HEK293 (cell line): ENCODE results near the gene PSMB11.

Experiments
- CTCF ChIA-PET: fragments of 350-600 bp; formaldehyde crosslinking; extraction: SDS; loops from one replicate; lab custom pipeline; 2021; ENCODE audit warnings: antibody characterized with exemption; lab: Yijun Ruan, JAX
- POLR2A ChIA-PET: fragments of 300-600 bp; formaldehyde crosslinking; extraction: SDS; loops from one replicate; lab custom pipeline; 2020; ENCODE audit warnings: antibody characterized with exemption, inconsistent platforms; lab: Yijun Ruan, JAX
- H3K27ac ChIP-seq: fragments of 200-500 bp; sonication (Bioruptor generic); 2 replicates; pipeline ENCODE4 v1.5.1; 2014; ENCODE audit warnings: low read depth, low read length, control low read depth, inconsistent platforms; ENCODE audit errors: extremely low read depth
- H3K36me3 ChIP-seq, 2 experiments: fragments of 200-500 bp in 1 of 2; sonication (Bioruptor generic) in 1 of 2; 1 replicate in 1 of 2; 2 replicates in 1 of 2; pipeline ENCODE4 v1.5.1; 2014 to 2017; ENCODE audit warnings: inconsistent platforms in 2 of 2, low read length in 2 of 2; ENCODE audit not compliant: control insufficient read depth in 2 of 2, insufficient read depth in 1 of 2
- H3K4me1 ChIP-seq: fragments of 200-500 bp; sonication (Bioruptor generic); 2 replicates; pipeline ENCODE4 v1.5.1; 2014; ENCODE audit warnings: mild to moderate bottlenecking, low read length, inconsistent platforms; ENCODE audit not compliant: control insufficient read depth, insufficient read depth
- H3K4me3 ChIP-seq: 2 replicates; pipeline ENCODE4 v1.5.1; 2011; ENCODE audit warnings: low read depth, mild to moderate bottlenecking, control low read depth, low read length, moderate library complexity
- H3K9me3 ChIP-seq: fragments of 200-500 bp; sonication (Bioruptor generic); 2 replicates; pipeline ENCODE4 v1.5.1; 2014; ENCODE audit warnings: low read depth, low read length, inconsistent platforms; ENCODE audit not compliant: control insufficient read depth, insufficient read depth
- BCL11B ChIP-seq: fragments of 450-650 bp; formaldehyde crosslinking; IDR thresholded peaks from 2 replicates; pipeline ENCODE4 v1.5.1; 2016; ENCODE audit warnings: low read depth, missing biosample characterization, missing genetic modification characterization
- CTCF ChIP-seq: fragments of 450-650 bp; formaldehyde crosslinking; IDR thresholded peaks from 2 replicates; pipeline ENCODE4 v1.5.1; 2016; ENCODE audit warnings: missing biosample characterization, missing genetic modification characterization
- EGR2 ChIP-seq: fragments of 450-650 bp; formaldehyde crosslinking; IDR thresholded peaks from 2 replicates; pipeline ENCODE4 v1.5.1; 2016; ENCODE audit warnings: low read depth, missing biosample characterization, missing genetic modification characterization
- ELK4 ChIP-seq: IDR thresholded peaks from 2 replicates; pipeline ENCODE4 v1.6.1; 2011; ENCODE audit warnings: mild to moderate bottlenecking, low read depth, low read length, borderline replicate concordance
- HOXA7 ChIP-seq: sonication (generic); formaldehyde crosslinking; IDR thresholded peaks from 2 replicates; pipeline ENCODE4 v1.8.1; 2022; ENCODE audit warnings: missing genetic modification reagents, borderline replicate concordance
- KLF16 ChIP-seq: fragments of 450-650 bp; formaldehyde crosslinking; IDR thresholded peaks from 2 replicates; pipeline ENCODE4 v1.5.1; 2017; ENCODE audit warnings: missing biosample characterization, missing genetic modification characterization
- PRDM10 ChIP-seq: fragments of 450-650 bp; formaldehyde crosslinking; IDR thresholded peaks from 2 replicates; pipeline ENCODE4 v1.5.1; 2016; ENCODE audit warnings: missing biosample characterization, missing genetic modification characterization
- SALL2 ChIP-seq: fragments of 450-650 bp; formaldehyde crosslinking; IDR thresholded peaks from 2 replicates; pipeline ENCODE4 v1.5.0; 2017; ENCODE audit warnings: missing biosample characterization, mild to moderate bottlenecking, missing genetic modification characterization, borderline replicate concordance
- ZNF155 ChIP-seq: fragments of 450-650 bp; formaldehyde crosslinking; IDR thresholded peaks from 2 replicates; pipeline ENCODE4 v1.5.1; 2016; ENCODE audit warnings: missing biosample characterization, missing genetic modification characterization
- ZNF184 ChIP-seq: fragments of 450-650 bp; IDR thresholded peaks from 2 replicates; pipeline ENCODE4 v1.5.1; 2018; ENCODE audit warnings: missing biosample characterization, mild to moderate bottlenecking, missing genetic modification characterization
- ZNF341 ChIP-seq: fragments of 450-650 bp; formaldehyde crosslinking; IDR thresholded peaks from 2 replicates; pipeline ENCODE4; 2016; ENCODE audit warnings: low read depth, missing biosample characterization, missing genetic modification characterization
- ZNF366 ChIP-seq: fragments of 450-650 bp; formaldehyde crosslinking; conservative IDR thresholded peaks from 2 replicates; pipeline ENCODE4 v1.5.1; 2016; ENCODE audit warnings: missing biosample characterization, missing genetic modification characterization
- ZNF426 ChIP-seq: fragments of 450-650 bp; formaldehyde crosslinking; IDR thresholded peaks from 2 replicates; pipeline ENCODE4 v1.5.1; 2017; ENCODE audit warnings: missing biosample characterization, missing genetic modification characterization, mild to moderate bottlenecking, inconsistent platforms, moderate library complexity
- ZNF585B ChIP-seq: fragments of 450-650 bp; formaldehyde crosslinking; IDR thresholded peaks from 2 replicates; pipeline ENCODE4 v1.5.1; 2016; ENCODE audit warnings: missing biosample characterization, missing genetic modification characterization
- ZNF843 ChIP-seq: fragments of 450-650 bp; formaldehyde crosslinking; IDR thresholded peaks from 2 replicates; pipeline ENCODE4 v1.5.1; 2016; ENCODE audit warnings: missing biosample characterization, missing genetic modification characterization
- ZSCAN16 ChIP-seq: fragments of 450-650 bp; formaldehyde crosslinking; IDR thresholded peaks from 2 replicates; pipeline ENCODE4 v1.5.1; 2016; ENCODE audit warnings: missing biosample characterization, missing genetic modification characterization
- ZSCAN23 ChIP-seq: fragments of 450-650 bp; formaldehyde crosslinking; IDR thresholded peaks from 2 replicates; pipeline ENCODE4 v1.5.1; 2016; ENCODE audit warnings: missing biosample characterization, missing genetic modification characterization

The PSMB11 gene

GRCh38 chr14:23021434-23021833 is 20.6 kb upstream of the PSMB11 start:
- Histone ChIP-seq H3K27ac (no peak overlapping the region), H3K4me1 (peaks cover 12% of the 10 kb centered on the region), H3K36me3 (peaks cover 3 to 22% of the 10 kb centered on the region in 2 experiments; a peak in 2 of 3 replicates)
- CTCF ChIA-PET = interaction anchor here (0.7 to 1.5 kb wide), 3 partner anchors 27 to 34 kb away, joined by 3 to 6 read pairs (median 4); no protein-coding TSS in a partner anchor
- POLR2A ChIA-PET = interaction anchor here (0.6 kb wide), 1 partner anchor 11 kb away, joined by 3 read pairs; no protein-coding TSS in a partner anchor
- TF ChIP-seq CTCF (tag by site-specific recombination) (no peak), ELK4 (no peak), ZNF585B (no peak), ZNF366 (tag by site-specific recombination) (0 out of 2 replicates have a peak, but pooled peaks have one; percentile 35), BCL11B (tag by site-specific recombination) (no peak), HOXA7 (CRISPR knock-in tag) (no peak), ZNF843 (tag by site-specific recombination) (no peak), SALL2 (tag by site-specific recombination) (no peak), ZNF426 (tag by site-specific recombination) (no peak), ZSCAN16 (tag by site-specific recombination) (no peak), PRDM10 (tag by site-specific recombination) (0 out of 2 replicates have a peak, but pooled peaks have one; percentile 49), ZNF184 (tag by site-specific recombination) (no peak), ZSCAN23 (no peak), EGR2 (tag by site-specific recombination) (peak; percentile 14; the same call in 1 of the 2 replicates)
- TF ChIP-seq, all 188 proteins: peak for 3
- Histone ChIP-seq H3K9me3 (no peaks in the 10 kb centered on the region), H3K4me3 (no peak overlapping the region)

- ChIA-PET CTCF (interaction anchor here (0.6 to 1.3 kb wide), 3 partner anchors 27 to 33 kb away, joined by 3 to 6 read pairs (median 3); no protein-coding TSS in a partner anchor), POLR2A (interaction anchor here (0.6 kb wide), 1 partner anchor 12 kb away, joined by 3 read pairs; no protein-coding TSS in a partner anchor)
- H3K36me3 ChIP-seq = peaks cover 5 to 23% of the 10 kb centered on the region in 2 experiments; a peak in 2 of 3 replicates
- no peak overlapping the region for H3K27ac ChIP-seq
- H3K4me1 ChIP-seq = peaks cover 12% of the 10 kb centered on the region
- no peaks in the 10 kb centered on the region for H3K9me3 ChIP-seq
- peak; percentile 77 for TF ChIP-seq ZNF341
- TF ChIP-seq KLF16 (tag by site-specific recombination) = no peak
- TF ChIP-seq ZNF155 (tag by site-specific recombination) = no peak
- no peak overlapping the region for H3K4me3 ChIP-seq
Observed at GRCh38 chr14:23021889-23022442, 20.0 kb upstream of the PSMB11 start.
